Measurements from ENCODE around the gene MGMT.

DNA sequence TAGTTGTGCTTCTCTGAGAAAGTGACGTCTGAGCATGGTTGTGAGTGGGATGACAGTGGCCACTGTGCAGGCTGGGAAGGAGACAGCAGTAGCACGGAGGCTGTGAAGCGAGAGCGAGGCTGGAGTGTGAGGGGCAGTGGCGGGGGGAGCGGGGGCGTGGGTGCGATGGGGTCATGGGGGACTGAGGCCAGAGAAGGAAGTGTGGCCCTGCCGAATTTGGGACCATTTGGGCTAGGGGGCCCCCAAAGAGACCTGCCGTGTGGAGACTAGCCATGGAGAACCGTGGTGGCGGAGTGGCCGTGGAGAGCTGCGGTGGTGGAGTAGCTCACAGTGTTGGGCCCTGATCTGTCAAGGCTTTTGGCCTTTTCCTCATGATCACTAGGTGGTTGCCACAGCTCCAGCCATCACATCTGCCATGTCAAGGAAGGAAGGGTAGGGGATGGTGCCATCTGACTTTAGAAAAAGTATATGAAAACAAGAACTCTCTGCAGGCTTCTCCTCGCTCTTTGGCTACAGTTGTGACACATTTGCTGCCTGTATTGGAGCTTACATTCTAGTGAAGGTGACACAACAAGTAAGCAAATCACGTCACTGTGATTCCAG is 61.4 kb downstream of the MGMT start:
- TF ChIP-seq, protein P1, sequence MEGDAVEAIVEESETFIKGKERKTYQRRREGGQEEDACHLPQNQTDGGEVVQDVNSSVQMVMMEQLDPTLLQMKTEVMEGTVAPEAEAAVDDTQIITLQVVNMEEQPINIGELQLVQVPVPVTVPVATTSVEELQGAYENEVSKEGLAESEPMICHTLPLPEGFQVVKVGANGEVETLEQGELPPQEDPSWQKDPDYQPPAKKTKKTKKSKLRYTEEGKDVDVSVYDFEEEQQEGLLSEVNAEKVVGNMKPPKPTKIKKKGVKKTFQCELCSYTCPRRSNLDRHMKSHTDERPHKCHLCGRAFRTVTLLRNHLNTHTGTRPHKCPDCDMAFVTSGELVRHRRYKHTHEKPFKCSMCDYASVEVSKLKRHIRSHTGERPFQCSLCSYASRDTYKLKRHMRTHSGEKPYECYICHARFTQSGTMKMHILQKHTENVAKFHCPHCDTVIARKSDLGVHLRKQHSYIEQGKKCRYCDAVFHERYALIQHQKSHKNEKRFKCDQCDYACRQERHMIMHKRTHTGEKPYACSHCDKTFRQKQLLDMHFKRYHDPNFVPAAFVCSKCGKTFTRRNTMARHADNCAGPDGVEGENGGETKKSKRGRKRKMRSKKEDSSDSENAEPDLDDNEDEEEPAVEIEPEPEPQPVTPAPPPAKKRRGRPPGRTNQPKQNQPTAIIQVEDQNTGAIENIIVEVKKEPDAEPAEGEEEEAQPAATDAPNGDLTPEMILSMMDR (IDR thresholded peaks at IDR 0.05) = no peak
- no peak for TF ChIP-seq POLR2A (IDR thresholded peaks at IDR 0.05)
